Measurements from ENCODE around the gene OR1J4.

- TF ChIP-seq CTCF (IDR thresholded peaks at IDR 0.05; ENCODE audit: low read depth, low read length, missing input control): no peak
- no peak for TF ChIP-seq ATF3 (IDR thresholded peaks at IDR 0.05)
- no peak for TF ChIP-seq RAD21 (IDR thresholded peaks at IDR 0.05)
- no peak for TF ChIP-seq JUND (IDR thresholded peaks at IDR 0.05)
- TF ChIP-seq MAX (IDR thresholded peaks at IDR 0.05): no peak
- TF ChIP-seq FOXA1 (IDR thresholded peaks at IDR 0.05): no peak
- no peak for TF ChIP-seq EGR1 (IDR thresholded peaks at IDR 0.05; ENCODE audit: low read depth in 2 of 2)
- TF ChIP-seq REST (IDR thresholded peaks at IDR 0.05): no peak
- no peak for TF ChIP-seq GABPA (IDR thresholded peaks at IDR 0.05 in 1 of 2, conservative IDR thresholded peaks at IDR 0.05 in 1 of 2)
- no peak for TF ChIP-seq TAF1 (conservative IDR thresholded peaks at IDR 0.05)
Observed at GRCh38 chr9:122510502-122510901, 8.4 kb upstream of the OR1J4 start, which contains the start of gene OR1J2.
